Astrocyte of the hippocampus (primary cell): ENCODE measurements around the gene TARBP2.
A peak's percentile ranks its signal among the peaks of the same experiment; 100 is the strongest.

Source experiments
- DNase-seq: peaks from one replicate; pipeline ENCODE4 v3.0.0; 2011; ENCODE audit warnings: low read depth, low spot score

TARBP2 gene

GRCh38 chr12:53500776-53501614, at the start of gene TARBP2:
TSS of gene TARBP2 (plus strand) at chr12:53501283. CDS start at chr12:53501409, 126 bp downstream.
- DNase-seq: peak; percentile 99

GRCh38 chr12:53451661-53452158, 49.4 kb upstream of the TARBP2 start, which contains the start of gene PCBP2:
TSS of gene PCBP2 (plus strand) at chr12:53452102. CDS start at chr12:53454801, 2,699 bp downstream.
- peak; percentile 100 for DNase-seq

GRCh38 chr12:53452159-53453077, 48.7 kb upstream of the TARBP2 start:
- peak; percentile 95 for DNase-seq

GRCh38 chr12:53453953-53454640, 47.0 kb upstream of the TARBP2 start:
- DNase-seq: no peak

GRCh38 chr12:53454707-53455106, 46.4 kb upstream of the TARBP2 start:
- no peak for DNase-seq

GRCh38 chr12:53456654-53457366, 44.3 kb upstream of the TARBP2 start:
- no peak for DNase-seq

- no peak for DNase-seq
Observed at GRCh38 chr12:53459097-53459496, 42.0 kb upstream of the TARBP2 start.

GRCh38 chr12:53461059-53461458, 40.0 kb upstream of the TARBP2 start:
- DNase-seq: no peak

GRCh38 chr12:53461591-53461990, 39.5 kb upstream of the TARBP2 start:
- no peak for DNase-seq

- no peak for DNase-seq
Observed at GRCh38 chr12:53462935-53463334, 38.1 kb upstream of the TARBP2 start.

GRCh38 chr12:53463802-53464560, 37.1 kb upstream of the TARBP2 start:
- no peak for DNase-seq

GRCh38 chr12:53464685-53465418, 36.2 kb upstream of the TARBP2 start:
- no peak for DNase-seq

GRCh38 chr12:53465679-53466078, 35.4 kb upstream of the TARBP2 start:
- no peak for DNase-seq

GRCh38 chr12:53466640-53467039, 34.4 kb upstream of the TARBP2 start:
- no peak for DNase-seq

- no peak for DNase-seq
Observed at GRCh38 chr12:53467082-53467481, 34.0 kb upstream of the TARBP2 start.

- no peak for DNase-seq
Observed at GRCh38 chr12:53467880-53468279, 33.2 kb upstream of the TARBP2 start.

- no peak for DNase-seq
Observed at GRCh38 chr12:53468282-53468681, 32.8 kb upstream of the TARBP2 start.

- no peak for DNase-seq
Observed at GRCh38 chr12:53472056-53472582, 29.0 kb upstream of the TARBP2 start.

- no peak for DNase-seq
Observed at GRCh38 chr12:53474077-53474476, 27.0 kb upstream of the TARBP2 start.
